HG03039 (cell line): Measurements from ENCODE around the gene PIK3CD.

Experiments
- ATAC-seq: cut with Tn5 transposase; IDR thresholded peaks from one replicate; pipeline ENCODE4 v1.9.1; 2021; ENCODE audit warnings: mild to moderate bottlenecking, moderate library complexity; ENCODE audit not compliant: unreplicated experiment

The PIK3CD gene

DNA sequence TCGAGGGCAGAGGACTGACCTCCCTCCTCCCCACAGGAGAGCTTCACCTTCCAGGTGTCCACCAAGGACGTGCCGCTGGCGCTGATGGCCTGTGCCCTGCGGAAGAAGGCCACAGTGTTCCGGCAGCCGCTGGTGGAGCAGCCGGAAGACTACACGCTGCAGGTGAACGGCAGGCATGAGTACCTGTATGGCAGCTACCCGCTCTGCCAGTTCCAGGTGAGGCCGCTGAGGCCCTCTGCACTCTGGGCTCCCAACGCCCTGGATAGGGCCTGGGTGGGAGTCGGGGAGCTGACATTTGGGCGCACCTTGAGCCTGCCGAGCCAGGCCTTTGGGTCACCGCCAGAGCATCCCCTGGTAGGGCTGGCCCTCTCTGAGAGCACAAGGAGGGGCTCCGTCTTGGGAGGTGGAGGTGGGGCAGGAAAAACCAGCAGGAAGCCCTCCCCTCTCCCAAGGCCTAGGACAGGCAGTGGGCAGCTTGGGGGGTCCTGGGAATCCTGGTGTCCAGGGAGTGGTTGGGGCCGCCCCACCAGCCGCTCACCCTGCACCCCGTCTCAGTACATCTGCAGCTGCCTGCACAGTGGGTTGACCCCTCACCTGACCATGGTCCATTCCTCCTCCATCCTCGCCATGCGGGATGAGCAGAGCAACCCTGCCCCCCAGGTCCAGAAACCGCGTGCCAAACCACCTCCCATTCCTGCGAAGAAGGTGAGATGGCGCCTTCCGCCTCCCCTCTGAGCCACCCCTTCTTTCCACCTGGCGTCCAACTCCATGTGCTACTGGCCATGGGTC lies 65.1 kb downstream of the PIK3CD start:
- ATAC-seq = no peak

DNA sequence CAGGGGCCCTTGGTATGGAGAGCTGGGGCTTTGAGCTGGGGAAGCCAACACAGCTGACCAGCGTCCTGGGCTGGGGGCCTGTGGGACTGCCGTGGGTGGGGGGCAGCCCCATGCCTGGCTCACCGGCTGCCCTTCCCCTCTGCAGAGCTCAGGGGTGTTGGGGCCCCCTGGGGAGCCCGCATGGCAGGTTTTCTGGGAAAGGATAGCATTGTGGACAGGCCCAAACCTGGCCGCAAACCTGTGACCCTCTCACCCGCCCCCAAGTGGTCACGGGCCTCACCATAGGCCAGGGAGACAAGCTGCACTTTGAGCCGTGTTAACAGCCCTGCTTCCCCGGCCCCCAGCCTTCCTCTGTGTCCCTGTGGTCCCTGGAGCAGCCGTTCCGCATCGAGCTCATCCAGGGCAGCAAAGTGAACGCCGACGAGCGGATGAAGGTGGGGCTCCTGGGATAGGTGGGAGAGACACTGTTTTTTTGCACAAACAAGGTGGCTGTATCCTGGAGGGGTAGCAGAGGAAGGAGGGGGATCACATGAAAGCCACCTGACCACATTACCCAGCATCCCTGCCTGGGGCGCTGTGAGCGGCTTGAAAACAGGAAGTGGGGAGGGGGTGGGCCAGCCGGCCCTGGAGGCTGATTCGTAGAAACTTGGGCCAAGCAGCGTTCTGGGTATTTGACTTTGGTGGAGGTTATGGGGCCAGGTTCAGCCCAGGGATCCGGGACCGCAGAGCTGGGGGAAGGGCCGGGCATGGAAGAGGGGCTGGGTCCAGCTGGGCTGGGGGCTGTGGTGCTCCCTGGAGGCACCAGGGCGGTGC lies 65.9 kb downstream of the PIK3CD start:
- ATAC-seq = no peak

DNA sequence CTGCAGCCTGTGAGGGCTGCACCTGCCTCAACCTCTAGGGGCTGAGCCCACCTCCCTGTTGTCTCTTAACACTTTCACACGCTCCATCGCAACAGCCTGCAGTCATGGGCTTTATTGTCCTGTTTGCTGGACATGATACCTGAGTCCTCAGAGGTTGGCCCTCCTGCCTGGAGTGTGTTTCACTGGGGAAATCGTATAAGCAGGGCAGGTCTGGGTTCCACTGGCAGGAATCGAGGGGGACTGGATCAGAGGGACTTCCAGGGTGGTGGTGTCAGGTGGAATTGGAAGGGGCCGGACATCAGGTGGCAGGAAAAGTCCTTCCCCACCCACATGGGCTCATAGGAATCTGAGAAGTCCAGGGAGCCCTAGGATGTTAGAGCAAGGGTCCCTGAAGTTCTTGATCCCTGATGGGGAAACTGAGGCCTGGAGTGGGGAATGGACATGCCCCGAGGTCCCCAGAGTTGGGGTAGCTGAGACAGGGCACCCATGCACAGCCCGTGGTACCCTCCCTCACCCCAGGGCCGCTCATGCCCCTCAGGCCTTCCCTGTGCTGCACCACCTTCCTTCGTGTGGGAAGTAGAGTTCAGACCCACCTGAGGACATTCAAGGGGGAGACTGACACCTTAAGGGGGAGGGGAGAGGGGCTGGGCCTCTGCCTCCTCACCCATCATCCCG lies 66.6 kb downstream of the PIK3CD start:
- ATAC-seq = no peak

DNA sequence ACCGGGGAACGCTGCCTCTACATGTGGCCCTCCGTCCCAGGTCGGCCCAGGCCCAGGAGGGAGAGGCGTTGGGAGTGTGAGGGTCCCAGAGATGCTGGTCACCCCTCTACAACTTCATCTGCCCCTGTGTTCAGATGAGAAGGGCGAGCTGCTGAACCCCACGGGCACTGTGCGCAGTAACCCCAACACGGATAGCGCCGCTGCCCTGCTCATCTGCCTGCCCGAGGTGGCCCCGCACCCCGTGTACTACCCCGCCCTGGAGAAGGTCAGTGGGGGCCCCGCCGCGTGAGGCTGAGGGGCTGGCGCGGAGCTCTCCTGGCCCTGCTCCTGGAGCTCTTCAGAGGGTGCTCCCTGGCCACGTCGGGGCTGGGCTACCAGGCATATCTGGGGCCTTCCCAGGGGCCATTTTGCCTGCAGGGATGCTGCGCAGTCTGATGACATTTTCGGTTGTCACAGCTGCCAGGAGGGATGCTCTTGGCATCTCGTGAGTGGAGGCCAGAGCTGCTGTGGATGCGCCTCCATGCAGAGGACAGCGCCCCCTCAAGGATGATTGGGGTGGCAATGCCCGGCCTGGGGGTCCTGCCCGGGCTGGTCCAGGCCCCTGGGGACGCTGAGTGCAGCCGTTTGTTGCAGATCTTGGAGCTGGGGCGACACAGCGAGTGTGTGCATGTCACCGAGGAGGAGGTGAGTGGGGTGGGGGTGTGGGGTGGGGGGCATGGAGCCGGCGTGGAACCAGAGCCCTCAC lies 68.6 kb downstream of the PIK3CD start:
- no peak for ATAC-seq

DNA sequence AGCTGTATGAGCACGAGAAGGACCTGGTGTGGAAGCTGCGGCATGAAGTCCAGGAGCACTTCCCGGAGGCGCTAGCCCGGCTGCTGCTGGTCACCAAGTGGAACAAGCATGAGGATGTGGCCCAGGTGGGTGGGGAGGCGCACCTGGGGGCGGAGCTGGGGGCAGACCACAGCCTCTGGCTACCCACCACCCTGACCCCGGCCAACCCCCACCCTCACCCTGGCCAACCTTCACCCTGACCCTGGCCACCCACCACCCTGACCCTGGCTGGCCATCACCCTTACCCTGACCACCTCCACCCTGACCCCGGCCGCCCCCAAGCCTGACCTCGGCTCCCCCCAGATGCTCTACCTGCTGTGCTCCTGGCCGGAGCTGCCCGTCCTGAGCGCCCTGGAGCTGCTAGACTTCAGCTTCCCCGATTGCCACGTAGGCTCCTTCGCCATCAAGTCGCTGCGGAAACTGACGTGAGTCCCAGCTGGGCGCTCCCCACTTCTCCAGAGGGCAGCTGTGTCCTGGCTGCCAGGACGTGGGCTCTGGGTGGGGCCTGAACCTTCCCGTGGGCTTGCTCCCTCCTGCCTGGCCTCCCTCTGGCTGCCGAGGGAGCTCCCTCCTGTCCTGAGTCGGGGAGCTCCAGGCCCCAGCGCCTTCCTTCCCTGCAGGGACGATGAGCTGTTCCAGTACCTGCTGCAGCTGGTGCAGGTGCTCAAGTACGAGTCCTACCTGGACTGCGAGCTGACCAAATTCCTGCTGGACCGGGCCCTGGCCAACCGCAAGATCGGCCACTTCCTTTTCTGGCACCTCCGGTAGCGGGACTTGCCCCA lies 69.5 kb downstream of the PIK3CD start:
- no peak for ATAC-seq

DNA sequence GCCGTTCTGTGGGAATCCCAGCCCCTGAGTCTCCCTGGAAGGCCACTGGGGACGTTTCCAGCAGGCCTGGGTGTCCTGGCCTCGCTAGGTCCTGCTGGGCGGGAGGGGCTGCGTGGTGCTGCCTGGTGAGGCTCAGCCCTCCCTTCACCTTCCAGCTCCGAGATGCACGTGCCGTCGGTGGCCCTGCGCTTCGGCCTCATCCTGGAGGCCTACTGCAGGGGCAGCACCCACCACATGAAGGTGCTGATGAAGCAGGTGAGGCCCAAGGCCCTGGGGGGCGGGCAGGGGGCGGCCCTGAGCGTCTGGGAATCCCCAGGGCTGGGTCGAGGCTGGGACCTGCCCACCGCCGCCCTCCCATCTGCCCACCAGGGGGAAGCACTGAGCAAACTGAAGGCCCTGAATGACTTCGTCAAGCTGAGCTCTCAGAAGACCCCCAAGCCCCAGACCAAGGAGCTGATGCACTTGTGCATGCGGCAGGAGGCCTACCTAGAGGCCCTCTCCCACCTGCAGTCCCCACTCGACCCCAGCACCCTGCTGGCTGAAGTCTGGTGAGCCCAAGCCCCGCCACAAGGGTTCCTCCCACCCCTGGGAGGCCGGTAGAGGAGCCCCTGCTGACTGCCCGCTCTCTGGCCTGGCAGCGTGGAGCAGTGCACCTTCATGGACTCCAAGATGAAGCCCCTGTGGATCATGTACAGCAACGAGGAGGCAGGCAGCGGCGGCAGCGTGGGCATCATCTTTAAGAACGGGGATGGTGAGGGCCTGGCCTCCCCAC lies 70.3 kb downstream of the PIK3CD start:
- ATAC-seq = no peak

DNA sequence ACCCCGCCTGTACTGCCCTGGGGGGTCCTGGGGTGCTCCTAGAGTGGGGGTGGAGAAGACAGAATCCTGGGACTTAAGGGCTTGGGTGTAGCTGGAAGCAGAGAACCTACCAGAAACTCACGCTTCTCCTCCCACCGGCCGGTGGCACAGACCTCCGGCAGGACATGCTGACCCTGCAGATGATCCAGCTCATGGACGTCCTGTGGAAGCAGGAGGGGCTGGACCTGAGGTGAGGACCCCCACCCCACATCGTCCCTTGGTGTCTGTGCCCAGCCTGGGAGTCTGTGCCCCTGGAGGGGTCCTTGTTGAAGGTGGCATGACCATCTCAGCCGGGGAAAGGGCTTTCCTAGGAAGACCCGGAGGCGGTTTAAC lies 70.8 kb downstream of the PIK3CD start:
- ATAC-seq = no peak

DNA sequence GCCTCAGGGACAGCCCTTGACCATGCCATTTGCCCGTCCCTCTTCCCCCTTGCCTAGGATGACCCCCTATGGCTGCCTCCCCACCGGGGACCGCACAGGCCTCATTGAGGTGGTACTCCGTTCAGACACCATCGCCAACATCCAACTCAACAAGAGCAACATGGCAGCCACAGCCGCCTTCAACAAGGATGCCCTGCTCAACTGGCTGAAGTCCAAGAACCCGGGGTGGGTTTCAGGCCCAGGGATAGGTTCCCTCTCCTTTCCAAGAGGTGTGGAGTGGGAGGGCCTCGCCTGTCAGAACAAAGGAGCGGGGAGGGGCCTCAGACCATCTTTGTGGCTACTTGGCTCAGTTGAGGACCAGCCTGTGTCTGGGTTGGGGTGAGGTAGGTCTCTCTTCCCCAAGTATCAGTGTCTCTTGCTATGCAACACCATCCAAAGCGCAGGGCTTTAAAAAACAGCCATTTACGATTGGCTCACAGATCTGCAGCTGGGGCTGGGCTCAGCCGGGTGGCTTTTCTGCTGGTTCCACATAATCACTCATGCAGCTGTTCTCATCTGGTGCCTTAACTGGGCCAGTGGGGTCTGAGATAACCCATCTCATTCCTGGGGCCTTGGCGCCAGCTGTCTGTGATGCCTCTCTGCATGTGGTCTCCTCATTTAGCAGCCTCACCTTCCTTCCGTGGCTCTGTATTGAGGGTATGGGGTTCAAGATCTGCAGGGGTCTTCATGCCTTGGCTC lies 71.7 kb downstream of the PIK3CD start:
- no peak for ATAC-seq

DNA sequence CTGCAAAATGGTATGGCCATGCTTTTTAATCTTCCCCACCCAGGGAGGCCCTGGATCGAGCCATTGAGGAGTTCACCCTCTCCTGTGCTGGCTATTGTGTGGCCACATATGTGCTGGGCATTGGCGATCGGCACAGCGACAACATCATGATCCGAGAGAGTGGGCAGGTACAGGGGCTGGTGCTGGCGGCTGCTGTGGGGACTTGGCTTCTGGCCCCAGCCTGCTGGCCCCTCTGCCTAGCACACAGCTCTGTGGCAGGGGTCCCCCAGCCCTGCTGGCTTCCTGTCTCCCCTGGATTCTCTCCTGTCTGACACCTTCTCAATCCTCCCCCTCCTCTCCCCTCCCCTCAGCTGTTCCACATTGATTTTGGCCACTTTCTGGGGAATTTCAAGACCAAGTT lies 72.4 kb downstream of the PIK3CD start:
- ATAC-seq = no peak

DNA sequence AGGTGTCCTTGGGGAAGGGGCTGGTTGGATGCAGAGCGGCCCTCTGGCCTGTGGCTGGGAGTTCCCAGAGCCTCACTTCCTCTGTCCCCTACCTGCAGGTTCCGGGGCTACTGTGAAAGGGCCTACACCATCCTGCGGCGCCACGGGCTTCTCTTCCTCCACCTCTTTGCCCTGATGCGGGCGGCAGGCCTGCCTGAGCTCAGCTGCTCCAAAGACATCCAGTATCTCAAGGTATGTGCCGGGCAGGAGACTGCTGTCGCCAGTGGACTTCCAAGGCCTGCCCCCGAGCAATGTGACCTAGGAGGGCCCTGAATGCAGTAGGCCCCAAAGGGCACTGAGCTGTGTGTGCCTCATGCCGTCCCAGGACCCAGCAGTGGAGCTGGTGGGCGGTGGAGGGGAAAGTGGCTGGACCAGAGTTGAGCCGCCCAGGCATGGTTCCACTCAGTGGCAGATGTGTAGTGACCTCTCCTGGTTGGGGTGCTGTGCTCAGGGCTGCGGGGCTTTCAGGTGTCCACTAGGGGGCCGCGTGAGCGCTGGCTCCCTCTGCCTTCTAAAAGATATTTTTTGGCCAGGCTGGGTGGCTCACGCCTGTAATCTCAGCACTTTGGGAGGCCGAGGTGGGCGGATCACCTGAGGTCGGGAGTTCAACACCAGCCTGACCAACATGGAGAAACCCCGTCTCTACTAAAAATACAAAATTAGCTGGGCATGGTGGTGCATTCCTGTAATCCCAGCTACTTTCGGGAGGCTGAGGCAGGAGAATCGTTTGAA lies 73.4 kb downstream of the PIK3CD start:
- no peak for ATAC-seq

DNA sequence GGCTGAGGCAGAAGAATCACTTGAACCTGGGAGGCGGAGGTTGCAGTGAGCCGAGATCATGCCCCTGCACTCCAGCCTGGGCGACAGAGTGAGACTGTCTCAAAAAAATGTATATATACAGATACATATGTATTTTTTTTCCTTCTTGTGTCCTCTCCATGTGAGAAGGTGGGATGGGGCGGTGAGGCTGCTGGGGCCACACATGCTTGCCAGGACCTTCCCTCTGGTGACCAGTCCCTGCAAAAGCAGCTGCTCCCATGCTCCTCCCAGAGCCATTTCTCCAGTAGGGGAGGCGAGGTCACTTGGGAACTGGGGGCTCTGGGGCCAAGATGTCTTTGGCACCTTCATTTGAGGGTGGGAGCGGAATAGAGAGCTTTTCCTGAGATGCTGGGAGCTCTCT lies 74.9 kb downstream of the PIK3CD start:
- no peak for ATAC-seq

DNA sequence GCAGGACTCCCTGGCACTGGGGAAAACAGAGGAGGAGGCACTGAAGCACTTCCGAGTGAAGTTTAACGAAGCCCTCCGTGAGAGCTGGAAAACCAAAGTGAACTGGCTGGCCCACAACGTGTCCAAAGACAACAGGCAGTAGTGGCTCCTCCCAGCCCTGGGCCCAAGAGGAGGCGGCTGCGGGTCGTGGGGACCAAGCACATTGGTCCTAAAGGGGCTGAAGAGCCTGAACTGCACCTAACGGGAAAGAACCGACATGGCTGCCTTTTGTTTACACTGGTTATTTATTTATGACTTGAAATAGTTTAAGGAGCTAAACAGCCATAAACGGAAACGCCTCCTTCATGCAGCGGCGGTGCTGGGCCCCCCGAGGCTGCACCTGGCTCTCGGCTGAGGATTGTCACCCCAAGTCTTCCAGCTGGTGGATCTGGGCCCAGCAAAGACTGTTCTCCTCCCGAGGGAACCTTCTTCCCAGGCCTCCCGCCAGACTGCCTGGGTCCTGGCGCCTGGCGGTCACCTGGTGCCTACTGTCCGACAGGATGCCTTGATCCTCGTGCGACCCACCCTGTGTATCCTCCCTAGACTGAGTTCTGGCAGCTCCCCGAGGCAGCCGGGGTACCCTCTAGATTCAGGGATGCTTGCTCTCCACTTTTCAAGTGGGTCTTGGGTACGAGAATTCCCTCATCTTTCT lies 75.5 kb downstream of the PIK3CD start:
- no peak for ATAC-seq

DNA sequence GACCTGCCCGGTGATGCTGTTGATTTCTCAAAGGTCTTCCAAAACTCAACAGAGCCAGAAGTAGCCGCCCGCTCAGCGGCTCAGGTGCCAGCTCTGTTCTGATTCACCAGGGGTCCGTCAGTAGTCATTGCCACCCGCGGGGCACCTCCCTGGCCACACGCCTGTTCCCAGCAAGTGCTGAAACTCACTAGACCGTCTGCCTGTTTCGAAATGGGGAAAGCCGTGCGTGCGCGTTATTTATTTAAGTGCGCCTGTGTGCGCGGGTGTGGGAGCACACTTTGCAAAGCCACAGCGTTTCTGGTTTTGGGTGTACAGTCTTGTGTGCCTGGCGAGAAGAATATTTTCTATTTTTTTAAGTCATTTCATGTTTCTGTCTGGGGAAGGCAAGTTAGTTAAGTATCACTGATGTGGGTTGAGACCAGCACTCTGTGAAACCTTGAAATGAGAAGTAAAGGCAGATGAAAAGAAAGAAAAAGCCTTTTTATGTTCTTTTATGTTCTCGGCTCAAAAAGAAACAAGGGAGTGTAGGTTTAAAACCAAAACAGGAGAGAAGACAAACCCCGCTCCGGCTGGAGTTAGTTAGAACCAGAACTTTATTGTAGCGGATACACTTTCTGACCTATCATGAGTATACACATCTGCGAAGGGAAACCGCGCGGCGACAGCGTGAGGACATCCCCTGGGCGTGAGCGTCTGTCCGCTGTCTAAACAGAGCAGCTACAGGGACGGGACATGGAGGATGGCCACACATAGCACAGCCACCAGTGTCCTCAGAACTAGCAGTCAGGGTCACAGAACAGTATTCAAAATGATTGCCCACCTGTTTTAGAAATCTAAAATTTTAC lies 77.1 kb downstream of the PIK3CD start:
- ATAC-seq = no peak

DNA sequence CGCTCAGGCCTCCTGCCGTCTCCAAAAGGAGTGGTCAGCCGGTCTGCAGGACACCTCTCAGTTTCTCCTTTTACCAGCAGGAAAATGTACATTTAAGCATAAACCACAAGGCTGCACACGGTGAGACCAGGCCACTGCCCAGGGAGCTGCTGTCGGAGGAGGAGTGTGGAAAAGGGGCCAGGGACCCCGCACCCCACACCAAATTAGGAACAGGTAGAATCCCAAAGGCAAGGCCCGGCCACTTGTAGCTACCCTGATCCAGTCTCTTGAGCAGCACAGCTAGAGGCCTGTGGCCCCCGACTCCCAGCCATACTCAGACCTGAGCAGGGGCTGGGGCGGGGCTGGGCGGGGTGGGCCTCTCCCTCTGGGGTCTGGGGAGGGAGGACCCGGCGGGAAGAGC lies 78.0 kb downstream of the PIK3CD start:
- ATAC-seq = no peak

DNA sequence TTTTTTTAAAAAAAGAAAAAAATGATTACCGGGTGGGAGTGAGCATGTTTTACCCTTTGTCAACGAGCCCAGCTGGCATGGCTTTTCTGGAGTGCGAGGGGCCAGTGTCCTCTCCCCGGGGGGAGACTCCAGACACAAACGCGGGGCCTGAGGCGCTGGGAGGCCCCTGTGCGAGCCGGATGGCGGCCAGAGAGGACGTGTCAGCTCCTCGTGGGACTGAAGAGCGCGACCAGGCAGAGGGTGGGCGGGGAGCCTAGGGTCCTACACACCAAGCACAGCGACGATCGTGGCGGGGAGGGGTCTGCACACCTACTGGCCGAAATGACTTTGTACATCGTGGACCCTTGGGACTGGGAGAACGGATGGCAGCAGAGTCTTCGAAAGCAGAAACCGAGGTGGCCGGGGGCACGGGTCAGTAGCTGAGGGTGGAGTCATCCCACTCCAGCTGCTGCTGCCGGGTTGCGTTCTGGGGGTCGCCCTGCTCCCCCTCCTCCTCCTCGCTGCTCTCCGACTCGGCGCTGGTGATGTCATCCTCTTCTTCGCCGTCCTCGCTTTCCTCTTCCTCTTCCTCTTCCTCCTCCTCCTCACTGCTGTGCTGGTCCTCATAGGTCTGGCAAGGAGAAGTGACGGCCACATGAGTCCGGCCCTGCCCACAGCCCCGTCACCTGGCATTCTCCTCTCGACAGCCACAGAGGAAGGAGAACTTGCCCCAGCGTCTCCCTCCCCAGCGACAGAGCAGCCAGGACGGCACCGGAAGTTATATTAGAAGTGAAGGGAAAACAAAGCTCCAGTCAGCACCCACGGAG lies 78.8 kb downstream of the PIK3CD start:
- no peak for ATAC-seq

DNA sequence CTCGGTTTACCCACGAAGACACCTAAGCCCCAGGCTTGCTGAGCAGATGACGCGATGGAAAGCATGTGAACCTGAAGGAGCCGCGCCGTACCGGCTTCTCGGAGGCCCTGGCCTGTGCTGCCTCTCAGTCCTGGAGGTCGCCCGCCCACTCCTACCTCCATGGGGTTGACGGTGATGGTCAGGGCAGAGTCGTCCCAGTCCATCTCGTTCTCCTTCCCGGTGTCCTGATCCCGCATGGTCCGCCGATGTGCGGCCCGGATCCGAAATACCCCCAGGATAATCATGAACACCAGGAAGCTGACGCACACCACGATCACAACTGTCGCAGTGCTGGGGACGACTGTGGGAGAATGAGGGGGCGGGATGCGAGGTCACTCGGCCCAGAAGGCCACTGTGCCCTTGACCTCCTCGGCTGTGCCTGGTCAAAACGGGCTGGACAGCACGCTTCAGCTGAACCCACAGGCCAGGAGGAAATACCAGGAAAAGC lies 79.6 kb downstream of the PIK3CD start:
- ATAC-seq = no peak
